Fibroblast of mammary gland (primary cell): Measurements from ENCODE around the gene CNTRL.
"Not testable (repeated sequence)": the region's sequence is repeated elsewhere in the genome, so short reads cannot be mapped to it uniquely, and the experiment has no call there.

Experiments
- DNase-seq: peaks from one replicate; pipeline ENCODE4 v3.0.0-alpha.2; 2010; ENCODE audit warnings: low read depth
- H3K4me3 ChIP-seq: 2 replicates; pipeline ENCODE4 v1.5.1; 2011; ENCODE audit warnings: low read depth, mild to moderate bottlenecking, low read length, moderate library complexity; ENCODE audit not compliant: control insufficient read depth
- CTCF ChIP-seq: conservative IDR thresholded peaks from 2 replicates; pipeline ENCODE4 v1.5.1; 2011; ENCODE audit warnings: low read depth, low read length, inconsistent platforms; ENCODE audit not compliant: control insufficient read depth, insufficient read depth

The CNTRL gene

GRCh38 chr9:121178676-121179372 lies 104.1 kb downstream of the CNTRL start:
- no peak for TF ChIP-seq CTCF

GRCh38 chr9:121179373-121179721 lies 104.6 kb downstream of the CNTRL start:
- DNase-seq, H3K4me3 ChIP-seq: not testable (repeated sequence)

More at GRCh38 chr9:121178676-121179372, 104.1 kb downstream of the CNTRL start:
- H3K4me3 ChIP-seq, result no peak overlapping the region
- DNase-seq, result no peak

GRCh38 chr9:121179930-121180681 lies 105.4 kb downstream of the CNTRL start:
- DNase-seq, result no peak
- TF ChIP-seq CTCF, result no peak
- H3K4me3 ChIP-seq, result no peak overlapping the region

GRCh38 chr9:121182101-121182836 lies 107.5 kb downstream of the CNTRL start:
- no peak for DNase-seq
- H3K4me3 ChIP-seq, result no peak overlapping the region
- TF ChIP-seq CTCF, result no peak

GRCh38 chr9:121182989-121183388 lies 108.2 kb downstream of the CNTRL start:
- no peak overlapping the region for H3K4me3 ChIP-seq
- TF ChIP-seq CTCF, result no peak
- no peak for DNase-seq

- DNase-seq, result no peak
- H3K4me3 ChIP-seq, result no peak overlapping the region
- no peak for TF ChIP-seq CTCF
Observed at GRCh38 chr9:121183666-121184423, 109.1 kb downstream of the CNTRL start.
